IPS DF 6.9 (cell line): ENCODE data around the gene KNCN.

Source experiments
- DNase-seq: peaks from one replicate; pipeline ENCODE4 v3.0.0-alpha.2; 2013; ENCODE audit warnings: low read depth, low spot score
- H3K27ac ChIP-seq: one replicate; pipeline ENCODE4 v1.5.1; 2013; ENCODE audit warnings: low read length, control low read depth
- H3K27me3 ChIP-seq: 2 replicates; pipeline ENCODE4 v1.6.1; 2013; ENCODE audit warnings: mild to moderate bottlenecking, low read length; ENCODE audit not compliant: control insufficient read depth, insufficient read depth
- H3K36me3 ChIP-seq: 2 replicates; pipeline ENCODE4 v1.6.1; 2013; ENCODE audit warnings: low read length; ENCODE audit not compliant: control insufficient read depth, insufficient read depth
- H3K4me1 ChIP-seq: 2 replicates; pipeline ENCODE4 v1.6.1; 2013; ENCODE audit warnings: low read length; ENCODE audit not compliant: control insufficient read depth, insufficient read depth
- H3K4me3 ChIP-seq: 2 replicates; pipeline ENCODE4 v1.5.1; 2013; ENCODE audit warnings: mild to moderate bottlenecking, low read length
- H3K9me3 ChIP-seq: 2 replicates; pipeline ENCODE4 v1.6.1; 2013; ENCODE audit warnings: low read length, inconsistent platforms; ENCODE audit not compliant: control insufficient read depth, insufficient read depth
- WGBS: extraction: QIAGEN DNeasy Blood & Tissue Kit; methylation state at CpG from one replicate; pipeline ENCODE4 v1.1.7; 2013; ENCODE audit warnings: mixed read lengths, missing lambda C conversion rate; ENCODE audit not compliant: insufficient read length, insufficient coverage; 5-methylcytosine and 5-hydroxymethylcytosine counted together

The KNCN gene

DNA sequence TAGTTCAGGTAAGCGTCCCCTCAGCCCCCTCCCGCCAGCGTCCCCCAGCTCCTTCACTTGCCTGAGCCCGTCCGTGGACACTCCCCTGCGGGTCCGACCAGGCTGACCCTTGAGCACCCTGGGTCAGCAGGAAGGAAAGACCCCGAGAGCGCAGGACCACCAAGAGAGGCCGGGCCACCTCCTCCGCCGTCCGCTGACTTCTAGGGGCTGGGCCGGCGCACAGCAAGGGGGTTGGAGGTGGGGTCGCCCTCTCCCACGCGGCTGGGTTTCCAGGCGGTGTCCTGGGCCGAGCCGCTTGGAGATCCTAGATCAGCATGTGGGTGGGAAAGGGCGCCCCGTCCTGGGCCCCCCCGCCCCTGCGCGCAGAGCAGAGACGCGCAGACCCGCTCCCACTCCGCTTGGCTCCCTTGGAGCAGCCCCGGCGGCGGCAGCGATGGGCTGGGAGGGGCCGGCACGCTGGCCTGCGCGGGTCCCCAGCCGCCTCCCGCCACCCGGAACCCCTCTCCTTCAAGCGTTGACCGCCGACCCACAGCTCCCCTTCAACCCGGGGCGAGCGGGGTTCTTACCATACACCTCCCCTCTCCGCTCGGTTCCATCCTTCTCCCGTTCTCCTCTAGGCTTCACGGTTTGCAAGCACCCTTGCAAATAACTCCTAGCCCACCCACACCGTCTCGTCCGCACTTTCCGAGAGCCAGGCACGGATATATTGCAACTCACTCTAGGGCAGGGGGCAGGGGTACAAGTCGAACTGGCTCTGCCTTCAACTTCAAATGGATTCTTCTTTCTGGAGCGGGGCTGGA lies 7.5 kb downstream of the KNCN start:
- peak overlapping the region; percentile 38; the same call in 1 of the 2 replicates for H3K4me3 ChIP-seq
- peaks cover 35% of the 10 kb centered on the region for H3K27me3 ChIP-seq

DNA sequence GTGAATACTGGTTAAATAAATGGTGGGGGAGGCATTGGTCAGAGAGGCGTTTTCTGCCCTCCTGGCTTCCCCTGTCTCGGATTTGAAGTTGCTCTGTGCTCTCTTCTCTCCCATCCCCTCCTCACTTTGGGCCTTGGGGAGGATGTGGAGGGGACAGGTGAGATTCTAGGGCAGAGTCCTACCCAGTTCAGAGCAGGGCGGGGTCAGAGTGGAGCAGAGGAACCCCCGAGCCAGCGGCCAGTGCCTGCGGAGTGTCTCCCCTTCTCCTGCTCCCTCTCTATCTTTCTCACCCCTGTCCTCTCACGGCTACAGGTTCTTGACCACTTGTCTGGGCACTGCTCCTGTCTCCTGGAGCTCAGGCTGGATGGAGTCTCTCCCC lies 8.1 kb downstream of the KNCN start:
- peak overlapping the region; percentile 38; the same call in 1 of the 2 replicates for H3K4me3 ChIP-seq

More for the DNA sequence above, 7.5 kb downstream of the KNCN start:
- WGBS = no CpG with 5 or more reads among the region's 58 CpGs
- no peak overlapping the region for H3K27ac ChIP-seq
- H3K9me3 ChIP-seq = no peaks in the 10 kb centered on the region
- H3K36me3 ChIP-seq = no peaks in the 10 kb centered on the region
- peaks cover 4% of the 10 kb centered on the region; the same call in 1 of the 2 replicates for H3K4me1 ChIP-seq
- DNase-seq = no peak

DNA sequence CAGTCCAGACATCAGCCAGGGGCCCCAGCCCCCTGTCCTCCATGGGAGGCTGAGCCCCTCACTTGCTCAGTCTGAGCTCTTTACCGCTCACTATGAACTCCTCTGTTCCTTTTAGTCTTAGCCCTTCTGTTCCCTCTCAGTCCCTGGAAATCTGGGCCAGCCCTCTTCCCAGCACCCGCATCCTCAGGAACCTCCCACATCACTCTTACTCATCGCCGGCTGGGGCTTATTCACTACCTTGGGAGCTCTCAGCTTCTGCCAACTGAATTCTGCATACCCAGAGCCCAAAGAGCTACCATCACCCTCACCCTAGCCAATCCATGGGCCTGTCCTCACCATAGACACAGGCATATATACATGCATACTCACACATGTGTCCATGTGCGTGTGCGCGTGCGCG lies 11.5 kb downstream of the KNCN start:
- DNase-seq = no peak
- H3K27ac ChIP-seq = no peak overlapping the region
- no CpG with 5 or more reads among the region's 9 CpGs for WGBS
- no peaks in the 10 kb centered on the region for H3K36me3 ChIP-seq
- H3K27me3 ChIP-seq = peaks cover 33% of the 10 kb centered on the region
- no peaks in the 10 kb centered on the region for H3K9me3 ChIP-seq
- no peak overlapping the region for H3K4me3 ChIP-seq
- peaks cover 4% of the 10 kb centered on the region; the same call in 1 of the 2 replicates for H3K4me1 ChIP-seq

More for the DNA sequence above, 8.1 kb downstream of the KNCN start:
- Histone ChIP-seq H3K4me1 (peaks cover 4% of the 10 kb centered on the region; the same call in 1 of the 2 replicates), H3K36me3 (no peaks in the 10 kb centered on the region), H3K9me3 (no peaks in the 10 kb centered on the region), H3K27ac (no peak overlapping the region), H3K27me3 (peaks cover 35% of the 10 kb centered on the region)
- WGBS = no CpG with 5 or more reads among the region's 7 CpGs
- no peak for DNase-seq

DNA sequence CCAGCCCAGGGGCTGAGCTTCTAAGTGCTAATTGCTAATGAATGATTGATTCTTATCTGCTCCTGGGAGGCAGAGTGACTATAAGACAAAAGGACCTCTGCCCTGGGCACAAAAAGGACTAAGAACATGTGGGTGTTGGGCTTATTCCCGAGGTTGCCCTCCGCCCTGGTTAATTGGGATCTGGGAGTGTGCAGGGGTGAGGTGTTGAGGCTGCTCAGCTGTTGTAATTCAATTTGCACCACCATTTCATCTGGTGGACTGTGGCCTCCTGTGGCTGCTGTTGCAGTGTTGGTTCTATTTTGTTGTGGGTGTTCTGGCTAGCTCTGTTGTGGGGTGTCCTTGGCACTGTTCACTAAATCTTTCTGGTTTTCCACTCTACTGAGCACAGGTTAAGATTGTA lies 13.3 kb downstream of the KNCN start:
- no CpG with 5 or more reads among the region's 2 CpGs for WGBS
- no peak for DNase-seq
- peaks cover 32% of the 10 kb centered on the region for H3K27me3 ChIP-seq
- no peak overlapping the region for H3K27ac ChIP-seq
- H3K9me3 ChIP-seq = no peaks in the 10 kb centered on the region
- H3K4me1 ChIP-seq = no peaks in the 10 kb centered on the region
- H3K36me3 ChIP-seq = no peaks in the 10 kb centered on the region
- H3K4me3 ChIP-seq = no peak overlapping the region

DNA sequence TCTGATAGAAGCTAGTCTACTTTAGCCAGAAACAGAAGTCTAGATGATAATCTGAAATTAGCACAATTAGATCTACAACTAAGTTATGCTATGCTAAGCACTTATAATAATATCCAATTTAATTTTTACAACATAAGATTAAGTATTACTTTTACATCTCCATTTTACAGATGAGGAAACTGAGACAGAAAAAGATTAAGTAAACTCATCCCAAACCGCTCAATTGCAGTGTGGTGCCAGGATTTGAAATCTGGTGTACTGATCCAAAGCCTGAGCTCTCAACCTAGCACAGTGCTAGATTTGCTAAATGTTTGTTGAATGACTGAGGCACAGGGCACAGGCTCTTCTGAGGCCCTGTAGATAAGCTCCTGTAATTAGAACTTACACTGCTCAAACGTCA lies 13.8 kb downstream of the KNCN start:
- no peak overlapping the region for H3K27ac ChIP-seq
- no peaks in the 10 kb centered on the region for H3K9me3 ChIP-seq
- no peaks in the 10 kb centered on the region for H3K4me1 ChIP-seq
- no peak overlapping the region for H3K4me3 ChIP-seq
- WGBS = no CpG with 5 or more reads among the region's 2 CpGs
- H3K36me3 ChIP-seq = no peaks in the 10 kb centered on the region
- H3K27me3 ChIP-seq = peaks cover 28% of the 10 kb centered on the region
- no peak for DNase-seq

DNA sequence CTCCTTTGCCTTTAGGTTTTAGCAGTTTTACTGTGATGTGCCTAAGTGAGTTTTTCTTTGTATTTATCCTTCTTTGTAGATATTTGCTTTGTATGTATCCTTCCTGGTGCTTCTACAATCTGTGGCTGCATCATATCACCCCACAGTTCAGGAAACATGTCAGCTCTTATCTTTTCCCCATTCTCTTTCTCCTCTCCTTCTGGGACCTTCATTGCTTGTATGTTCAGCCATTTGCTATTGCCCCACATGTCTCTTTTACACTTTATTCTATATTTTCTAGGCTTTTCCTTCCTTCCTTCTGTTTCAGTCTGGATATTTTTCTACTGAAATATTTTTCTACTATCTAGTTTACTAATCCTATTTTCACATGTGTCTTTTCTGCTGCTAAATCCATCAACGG lies 14.9 kb downstream of the KNCN start:
- no peak for DNase-seq
- Histone ChIP-seq H3K27me3 (peaks cover 29% of the 10 kb centered on the region), H3K9me3 (no peaks in the 10 kb centered on the region), H3K36me3 (no peaks in the 10 kb centered on the region), H3K27ac (no peak overlapping the region), H3K4me3 (no peak overlapping the region), H3K4me1 (no peaks in the 10 kb centered on the region)
- no CpG with 5 or more reads among the region's 1 CpG for WGBS

DNA sequence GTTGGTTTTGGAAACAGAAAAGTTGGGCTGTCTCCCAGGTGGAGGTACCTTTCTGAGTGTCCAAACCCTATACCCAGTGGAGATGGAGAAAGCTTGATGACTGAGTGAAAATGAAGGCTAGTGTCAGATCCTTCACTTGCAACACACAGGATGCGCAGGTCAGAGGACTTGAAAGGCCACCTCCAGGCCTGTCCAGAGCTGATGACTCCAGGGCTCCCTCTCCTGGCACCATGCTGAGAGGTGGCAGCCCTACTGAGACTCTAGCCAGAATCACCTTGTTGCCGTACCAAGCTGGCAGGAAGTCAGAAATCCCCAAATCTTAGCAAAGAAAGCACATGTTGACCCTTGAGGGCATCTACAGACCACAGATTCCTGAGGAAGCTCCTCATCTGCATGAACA lies 16.4 kb downstream of the KNCN start:
- no CpG with 5 or more reads among the region's 2 CpGs for WGBS
- H3K36me3 ChIP-seq = no peaks in the 10 kb centered on the region
- H3K27ac ChIP-seq = no peak overlapping the region
- peaks cover 2% of the 10 kb centered on the region for H3K4me1 ChIP-seq
- no peak for DNase-seq
- H3K4me3 ChIP-seq = no peak overlapping the region
- H3K27me3 ChIP-seq = peaks cover 32% of the 10 kb centered on the region
- H3K9me3 ChIP-seq = no peaks in the 10 kb centered on the region

DNA sequence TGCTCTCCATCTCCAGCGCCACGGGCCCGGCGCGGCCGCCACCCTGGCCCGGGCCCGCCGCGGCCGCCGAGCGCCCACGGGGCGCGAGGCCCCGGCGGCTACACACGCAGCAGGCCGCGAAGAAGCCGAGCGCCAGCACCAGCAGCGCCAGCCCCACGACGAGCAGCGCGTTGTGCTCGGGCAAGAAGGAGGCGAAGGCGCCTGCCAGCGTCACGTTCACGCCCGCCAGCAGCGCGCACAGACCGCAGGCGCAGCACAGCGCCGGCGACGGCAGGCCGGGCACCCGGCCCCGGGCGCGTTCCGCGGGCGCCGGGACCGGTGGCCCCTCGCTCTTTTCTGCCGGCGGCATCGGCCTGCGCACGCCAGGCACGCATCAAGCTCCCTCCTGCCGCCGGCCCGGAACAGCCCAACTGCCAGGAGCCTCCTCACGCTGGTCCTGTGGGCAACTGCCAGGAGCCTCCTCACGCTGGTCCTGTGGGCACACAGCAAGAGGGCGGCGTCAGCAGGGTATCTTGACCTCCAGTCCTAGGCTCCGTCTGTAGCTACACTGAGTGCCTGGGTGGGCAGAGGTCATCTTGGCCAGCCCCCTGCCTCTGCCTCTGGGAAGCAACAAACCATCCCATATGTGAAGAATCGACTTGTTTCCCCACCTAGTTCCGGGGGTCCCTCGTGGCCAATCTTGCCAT lies 18.1 kb downstream of the KNCN start:
- H3K9me3 ChIP-seq = no peaks in the 10 kb centered on the region
- H3K27me3 ChIP-seq = peaks cover 33% of the 10 kb centered on the region
- no peaks in the 10 kb centered on the region for H3K36me3 ChIP-seq
- peaks cover 2% of the 10 kb centered on the region for H3K4me1 ChIP-seq
- no peak overlapping the region for H3K27ac ChIP-seq
- no CpG with 5 or more reads among the region's 71 CpGs for WGBS
- H3K4me3 ChIP-seq = peak overlapping the region; percentile 29; the same call in 1 of the 2 replicates
- no peak for DNase-seq

DNA sequence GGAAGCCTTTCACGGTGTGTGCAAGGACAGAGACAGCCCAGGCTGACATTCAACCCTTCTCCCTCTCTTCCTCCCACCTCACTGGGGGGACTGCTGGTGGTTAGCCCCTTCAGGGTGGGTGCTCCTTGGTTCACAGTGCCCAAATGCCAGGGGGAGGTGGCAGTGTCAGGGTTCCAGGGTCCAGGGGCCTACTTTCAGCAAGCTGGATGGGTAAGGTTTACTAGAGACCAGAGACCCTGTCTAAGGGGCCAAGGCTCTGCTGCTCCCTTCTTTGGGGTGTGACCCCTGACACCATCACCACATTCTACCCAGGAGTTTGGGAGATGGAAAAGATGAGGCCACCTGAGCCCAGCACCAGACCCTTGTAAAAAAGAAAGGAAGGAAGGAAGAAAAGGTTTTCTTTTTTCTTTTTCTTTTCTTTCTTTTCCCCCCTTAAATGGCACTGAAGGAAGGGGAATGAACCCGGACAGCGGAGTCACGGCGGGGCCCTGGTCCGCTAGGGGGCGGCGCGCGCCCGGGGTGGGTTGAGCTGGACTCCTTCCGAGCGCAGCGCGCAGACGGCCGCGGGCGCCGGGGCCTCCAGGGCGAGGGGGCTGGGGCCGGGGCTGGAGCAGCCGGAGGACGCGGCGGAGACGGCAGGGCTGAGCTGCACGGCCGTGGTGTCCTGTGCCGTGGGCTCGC lies 18.8 kb downstream of the KNCN start:
- Histone ChIP-seq H3K9me3 (no peaks in the 10 kb centered on the region), H3K4me1 (peaks cover 2% of the 10 kb centered on the region), H3K4me3 (peak overlapping the region; percentile 29; the same call in 1 of the 2 replicates), H3K36me3 (no peaks in the 10 kb centered on the region), H3K27me3 (peaks cover 32% of the 10 kb centered on the region), H3K27ac (no peak overlapping the region)
- no peak for DNase-seq
- no CpG with 5 or more reads among the region's 31 CpGs for WGBS

DNA sequence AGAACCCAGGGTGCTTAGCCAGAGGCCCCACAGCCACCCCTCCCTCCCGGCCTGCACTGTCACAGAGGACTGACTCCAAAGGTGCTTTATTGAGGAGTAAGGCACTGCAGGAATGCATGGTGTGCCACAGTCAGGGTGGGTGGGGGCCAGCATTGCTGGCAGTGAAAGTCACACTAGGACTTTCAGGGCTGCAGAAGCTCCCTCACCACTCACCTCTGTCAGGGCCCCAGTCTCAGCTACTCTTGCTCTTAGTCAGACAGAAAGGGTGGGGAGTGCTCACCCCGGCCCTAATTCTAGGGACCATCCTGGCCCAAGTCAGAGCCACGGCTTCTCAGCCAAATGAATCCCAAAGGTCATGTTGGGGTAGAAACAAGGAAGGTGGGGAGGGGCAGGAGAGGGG lies 19.4 kb downstream of the KNCN start:
- Histone ChIP-seq H3K4me3 (no peak overlapping the region), H3K27ac (no peak overlapping the region), H3K4me1 (peaks cover 2% of the 10 kb centered on the region), H3K27me3 (peaks cover 34% of the 10 kb centered on the region), H3K9me3 (no peaks in the 10 kb centered on the region), H3K36me3 (no peaks in the 10 kb centered on the region)
- no CpG with 5 or more reads among the region's 3 CpGs for WGBS
- DNase-seq = no peak
